Gastroesophageal sphincter (tissue), 3 donors: ENCODE data around the gene TGFBR3.

Source experiments
- POLR2AphosphoS5 ChIP-seq: sonication (generic); formaldehyde crosslinking; IDR thresholded peaks from one replicate; pipeline ENCODE4 v1.6.1; 2017; ENCODE audit warnings: antibody characterized with exemption
- TF ChIP-seq, protein P1 (sequence below), 4 experiments: fragments of 200-600 bp in 2 of 4; fragments of 450-650 bp in 2 of 4; sonication (generic) in 1 of 4; IDR thresholded peaks; one replicate each; pipeline ENCODE4 v1.5.1; 2017 to 2019; ENCODE audit warnings: antibody characterized with exemption in 4 of 4, mild to moderate bottlenecking in 2 of 4, moderate library complexity in 2 of 4

DNA sequence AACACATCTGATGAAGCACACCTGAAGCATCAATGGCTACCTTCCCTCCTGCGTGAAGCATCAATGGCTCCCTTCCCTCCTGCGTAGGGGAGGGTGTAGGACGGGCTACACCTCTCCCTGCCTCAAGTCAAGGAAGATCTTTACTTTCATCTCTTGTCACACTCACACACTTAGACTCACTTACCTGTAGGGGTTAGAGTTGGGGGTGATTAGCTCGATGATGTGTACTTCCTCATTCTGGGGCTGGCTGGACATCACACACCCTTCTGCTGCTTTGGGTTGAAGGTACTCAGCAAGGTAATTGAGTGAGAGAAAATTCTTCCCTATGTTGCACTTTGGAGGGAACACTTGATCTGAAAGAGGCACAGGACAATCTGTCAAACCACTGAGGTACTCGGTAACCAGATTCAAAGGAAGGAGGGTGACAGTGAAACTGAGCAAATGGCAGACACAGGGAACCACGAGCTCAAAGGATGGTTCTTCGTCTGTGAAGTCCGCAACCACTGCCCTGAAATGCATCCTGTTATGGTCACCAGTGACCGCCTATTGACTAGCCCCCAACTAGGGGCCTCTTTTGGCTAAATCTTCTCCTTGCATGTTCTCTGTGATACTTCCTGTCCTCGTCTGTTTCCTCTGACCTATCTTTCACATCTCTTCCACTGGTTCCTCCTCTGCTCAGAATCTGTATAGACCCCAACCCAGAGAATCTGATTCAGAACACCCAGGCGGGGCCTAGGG is 156.2 kb downstream of the TGFBR3 start:
- TF ChIP-seq, protein P1, sequence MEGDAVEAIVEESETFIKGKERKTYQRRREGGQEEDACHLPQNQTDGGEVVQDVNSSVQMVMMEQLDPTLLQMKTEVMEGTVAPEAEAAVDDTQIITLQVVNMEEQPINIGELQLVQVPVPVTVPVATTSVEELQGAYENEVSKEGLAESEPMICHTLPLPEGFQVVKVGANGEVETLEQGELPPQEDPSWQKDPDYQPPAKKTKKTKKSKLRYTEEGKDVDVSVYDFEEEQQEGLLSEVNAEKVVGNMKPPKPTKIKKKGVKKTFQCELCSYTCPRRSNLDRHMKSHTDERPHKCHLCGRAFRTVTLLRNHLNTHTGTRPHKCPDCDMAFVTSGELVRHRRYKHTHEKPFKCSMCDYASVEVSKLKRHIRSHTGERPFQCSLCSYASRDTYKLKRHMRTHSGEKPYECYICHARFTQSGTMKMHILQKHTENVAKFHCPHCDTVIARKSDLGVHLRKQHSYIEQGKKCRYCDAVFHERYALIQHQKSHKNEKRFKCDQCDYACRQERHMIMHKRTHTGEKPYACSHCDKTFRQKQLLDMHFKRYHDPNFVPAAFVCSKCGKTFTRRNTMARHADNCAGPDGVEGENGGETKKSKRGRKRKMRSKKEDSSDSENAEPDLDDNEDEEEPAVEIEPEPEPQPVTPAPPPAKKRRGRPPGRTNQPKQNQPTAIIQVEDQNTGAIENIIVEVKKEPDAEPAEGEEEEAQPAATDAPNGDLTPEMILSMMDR (IDR thresholded peaks at IDR 0.05), result no peak
- TF ChIP-seq POLR2AphosphoS5, result no peak
